ENCODE data around the gene ZFYVE1.
"Not testable (repeated sequence)": the region's sequence is repeated elsewhere in the genome, so short reads cannot be mapped to it uniquely, and the experiment has no call there.

Gene ZFYVE1

DNA sequence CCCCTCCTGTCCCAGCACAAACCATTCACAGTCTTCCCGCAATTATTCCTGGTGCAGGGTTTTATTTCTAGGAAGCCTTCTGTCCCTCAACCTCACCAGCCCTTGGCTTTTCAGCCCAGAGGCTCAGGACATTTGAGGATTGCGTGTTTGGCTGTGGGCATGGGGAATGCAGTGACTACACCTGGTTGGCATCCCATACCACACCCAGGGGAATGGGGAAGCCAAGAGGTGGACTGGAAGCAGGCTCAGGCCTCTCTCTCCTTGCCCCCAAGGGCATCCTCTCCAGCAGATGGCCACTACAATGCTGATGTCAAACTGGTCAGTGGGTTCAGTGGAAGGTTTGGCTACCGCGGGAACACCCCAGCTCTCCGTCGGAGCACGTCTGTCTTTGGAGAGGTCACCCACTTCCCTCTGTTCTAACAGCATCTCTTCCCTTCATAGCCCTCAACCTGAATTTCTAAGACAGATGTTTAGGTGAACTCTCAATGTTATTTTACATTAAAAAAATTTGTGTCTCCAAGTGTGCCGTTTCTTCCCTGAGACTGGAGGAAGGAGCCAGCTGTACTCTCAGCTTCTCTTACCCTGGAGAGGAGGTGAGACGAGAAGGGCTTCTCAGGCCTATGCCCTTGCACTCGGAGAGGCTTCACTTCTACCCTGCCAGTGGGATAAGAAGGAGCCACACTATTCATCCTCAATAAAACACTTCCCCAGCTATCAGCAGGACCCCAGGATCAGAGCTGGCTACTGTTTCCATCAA lies 65.1 kb downstream of the ZFYVE1 start:
- peak; percentile 48 for DNase-seq (ENCODE audit: low read depth, low spot score)
- H3K4me3 ChIP-seq (ENCODE audit: low read depth, low read length): no peak overlapping the region
- TF ChIP-seq, protein P1, sequence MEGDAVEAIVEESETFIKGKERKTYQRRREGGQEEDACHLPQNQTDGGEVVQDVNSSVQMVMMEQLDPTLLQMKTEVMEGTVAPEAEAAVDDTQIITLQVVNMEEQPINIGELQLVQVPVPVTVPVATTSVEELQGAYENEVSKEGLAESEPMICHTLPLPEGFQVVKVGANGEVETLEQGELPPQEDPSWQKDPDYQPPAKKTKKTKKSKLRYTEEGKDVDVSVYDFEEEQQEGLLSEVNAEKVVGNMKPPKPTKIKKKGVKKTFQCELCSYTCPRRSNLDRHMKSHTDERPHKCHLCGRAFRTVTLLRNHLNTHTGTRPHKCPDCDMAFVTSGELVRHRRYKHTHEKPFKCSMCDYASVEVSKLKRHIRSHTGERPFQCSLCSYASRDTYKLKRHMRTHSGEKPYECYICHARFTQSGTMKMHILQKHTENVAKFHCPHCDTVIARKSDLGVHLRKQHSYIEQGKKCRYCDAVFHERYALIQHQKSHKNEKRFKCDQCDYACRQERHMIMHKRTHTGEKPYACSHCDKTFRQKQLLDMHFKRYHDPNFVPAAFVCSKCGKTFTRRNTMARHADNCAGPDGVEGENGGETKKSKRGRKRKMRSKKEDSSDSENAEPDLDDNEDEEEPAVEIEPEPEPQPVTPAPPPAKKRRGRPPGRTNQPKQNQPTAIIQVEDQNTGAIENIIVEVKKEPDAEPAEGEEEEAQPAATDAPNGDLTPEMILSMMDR (IDR thresholded peaks at IDR 0.05; ENCODE audit: low read depth, low read length): no peak
- in situ Hi-C loops (cut with HindIII; ENCODE audit: low sequenced_read_pairs): no loop called here

GRCh38 chr14:72961016-72961415 lies 65.9 kb downstream of the ZFYVE1 start:
- DNase-seq (ENCODE audit: low read depth, low spot score); in situ Hi-C loops (cut with HindIII; ENCODE audit: low sequenced_read_pairs); H3K4me3 ChIP-seq (ENCODE audit: low read depth, low read length): not testable (repeated sequence)

GRCh38 chr14:72958548-72958947 lies 68.4 kb downstream of the ZFYVE1 start:
- no peak for DNase-seq (ENCODE audit: low read depth, low spot score)
- H3K4me3 ChIP-seq (ENCODE audit: low read depth, low read length): no peak overlapping the region
- in situ Hi-C loops (cut with HindIII; ENCODE audit: low sequenced_read_pairs): no loop called here
- TF ChIP-seq, protein P1 (IDR thresholded peaks at IDR 0.05; ENCODE audit: low read depth, low read length): no peak

GRCh38 chr14:72957213-72957612 lies 69.7 kb downstream of the ZFYVE1 start:
- in situ Hi-C loops (cut with HindIII; ENCODE audit: low sequenced_read_pairs): no loop called here
- TF ChIP-seq, protein P1 (IDR thresholded peaks at IDR 0.05; ENCODE audit: low read depth, low read length): no peak

DNA sequence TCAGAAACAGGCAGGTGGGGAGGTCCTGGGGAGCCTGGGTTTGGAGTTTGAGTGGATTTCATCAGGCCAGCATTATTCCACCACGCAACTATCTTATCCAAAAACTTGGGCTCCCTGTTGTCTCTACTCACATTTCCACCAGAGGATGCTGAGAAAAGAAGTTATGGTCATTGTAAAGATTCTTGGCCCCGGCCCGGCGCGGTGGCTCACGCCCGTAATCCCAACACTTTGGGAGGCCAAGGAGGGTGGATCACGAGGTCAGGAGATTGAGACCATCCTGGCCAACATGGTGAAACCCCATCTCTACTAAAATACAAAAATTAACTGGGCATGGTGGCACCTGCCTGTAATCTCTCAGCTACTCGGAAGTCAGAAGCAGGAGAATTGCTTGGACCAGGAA lies 70.2 kb downstream of the ZFYVE1 start:
- in situ Hi-C loops (cut with HindIII; ENCODE audit: low sequenced_read_pairs); H3K4me3 ChIP-seq (ENCODE audit: low read depth, low read length); DNase-seq (ENCODE audit: low read depth, low spot score): not testable (repeated sequence)

More at GRCh38 chr14:72957213-72957612, 69.7 kb downstream of the ZFYVE1 start:
- no peak for DNase-seq (ENCODE audit: low read depth, low spot score)
- no peak overlapping the region for H3K4me3 ChIP-seq (ENCODE audit: low read depth, low read length)

DNA sequence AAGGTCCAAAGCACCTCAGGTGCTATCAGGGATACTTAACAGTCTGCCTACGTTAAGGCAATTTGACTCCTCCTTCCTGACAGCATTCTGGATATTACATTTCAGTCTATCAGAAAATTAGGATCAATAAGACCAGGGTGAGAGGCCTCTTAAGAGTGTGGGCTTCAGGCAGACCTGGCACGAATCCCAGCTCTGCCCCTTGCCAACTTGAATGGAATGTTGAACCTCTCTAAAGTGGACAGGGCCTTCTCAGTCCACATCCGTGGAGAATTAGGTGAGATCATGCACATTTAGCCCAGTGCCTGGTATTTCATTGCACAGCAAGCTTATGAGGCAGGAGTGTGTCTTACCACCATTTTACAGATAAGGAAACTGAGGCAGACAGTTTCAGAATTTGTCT lies 74.7 kb downstream of the ZFYVE1 start:
- in situ Hi-C loops (cut with HindIII; ENCODE audit: low sequenced_read_pairs): no loop called here
- DNase-seq (ENCODE audit: low read depth, low spot score): no peak
- TF ChIP-seq, protein P1 (IDR thresholded peaks at IDR 0.05; ENCODE audit: low read depth, low read length): no peak
- H3K4me3 ChIP-seq (ENCODE audit: low read depth, low read length): no peak overlapping the region

GRCh38 chr14:72948481-72949138 lies 78.3 kb downstream of the ZFYVE1 start:
- in situ Hi-C loops (cut with HindIII; ENCODE audit: low sequenced_read_pairs): no loop called here
- peak; percentile 81 for DNase-seq (ENCODE audit: low read depth, low spot score)
- H3K4me3 ChIP-seq (ENCODE audit: low read depth, low read length): no peak overlapping the region
- TF ChIP-seq, protein P1 (IDR thresholded peaks at IDR 0.05; ENCODE audit: low read depth, low read length): peak; percentile 89
